K562 (cell line): ENCODE results near the gene TMPRSS6. TPM values are rescaled to one million over a fixed set of nuclear protein-coding genes. Genes with fewer than 3 reads are reported as not detected.

Experiments
- RCOR1 ChIP-seq, 2 experiments: IDR thresholded peaks; 2 replicates each; pipeline ENCODE4 v1.6.1; 2012; ENCODE audit warnings: low read depth in 2 of 2, low read length in 2 of 2, borderline replicate concordance in 1 of 2, improper control_type of control experiment in 1 of 2
- polyA plus RNA-seq, 8 experiments: library from polyadenylated mRNA; depleted of rRNA in 4 of 8; stranded (reverse) in 5 of 8; unstranded in 3 of 8; fragments of >200 nt; fragmentation: Nextera tagmentation in 2 of 8; fragmentation: Illumina TruSeq in 1 of 8; extraction: Ambion mirVana in 2 of 8; extraction: Trizol in 1 of 8; gene quantifications; 2 replicates each; pipeline versions ENCODE4 v1.2.1 to v1.2.3, GENCODE V29; 2011 to 2014; ENCODE audit warnings: inconsistent platforms in 1 of 8, missing spikeins in 1 of 8
- total RNA-seq, 7 experiments: library from RNA; depleted of rRNA in 6 of 7; stranded (reverse); fragments of >200 nt in 6 of 7; fragmentation: Illumina TruSeq in 2 of 7; extraction: Trizol in 2 of 7; gene quantifications; 2 replicates each; pipeline versions ENCODE4 v1.2.1 to v1.2.3, GENCODE V29; 2011 to 2021; ENCODE audit warnings: low replicate concordance in 1 of 7
- TF ChIP-seq, protein P1 (sequence below): fragments of 250-450 bp; sonication (Bioruptor Pico); IDR thresholded peaks from 2 replicates; pipeline ENCODE4 v1.5.0; 2022; ENCODE audit warnings: mild to moderate bottlenecking
- TF ChIP-seq, protein P2 (sequence below): fragments of 250-450 bp; sonication (Bioruptor Pico); IDR thresholded peaks from 2 replicates; pipeline ENCODE4 v1.8.0; 2021; ENCODE audit warnings: moderate library complexity, mild to moderate bottlenecking, inconsistent platforms
- TF ChIP-seq, protein P3 (sequence below): fragments of 450-650 bp; IDR thresholded peaks from 2 replicates; pipeline ENCODE4 v1.6.1; 2017; ENCODE audit warnings: antibody characterized with exemption

TMPRSS6 gene
- total and polyA plus RNA-seq, 9 of the 15 experiments (the other 6 are each of a cell fraction or from before 2014, with no cell fraction given): 0.03 TPM; not detected in 8

DNA sequence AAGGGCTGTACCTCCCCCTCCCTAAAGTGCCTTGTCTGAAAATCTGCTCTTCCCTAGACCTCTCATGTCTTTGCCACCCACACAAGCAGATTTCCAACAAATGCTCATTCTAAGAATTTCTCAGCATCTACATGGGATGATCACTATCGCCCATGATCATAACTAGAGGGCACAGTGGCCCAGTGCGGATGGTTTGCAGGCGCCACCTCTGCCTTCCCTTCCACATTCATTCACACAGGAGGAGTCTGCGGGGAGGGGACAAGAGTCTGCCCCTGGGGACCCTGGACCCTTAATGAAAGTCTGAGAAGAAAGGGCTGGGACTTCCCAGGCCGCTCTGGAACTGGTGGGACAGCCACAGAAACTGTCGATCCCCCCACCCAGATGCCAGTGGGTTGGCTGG, 29.1 kb downstream of the TMPRSS6 start (continued):
- TF ChIP-seq, protein P1, sequence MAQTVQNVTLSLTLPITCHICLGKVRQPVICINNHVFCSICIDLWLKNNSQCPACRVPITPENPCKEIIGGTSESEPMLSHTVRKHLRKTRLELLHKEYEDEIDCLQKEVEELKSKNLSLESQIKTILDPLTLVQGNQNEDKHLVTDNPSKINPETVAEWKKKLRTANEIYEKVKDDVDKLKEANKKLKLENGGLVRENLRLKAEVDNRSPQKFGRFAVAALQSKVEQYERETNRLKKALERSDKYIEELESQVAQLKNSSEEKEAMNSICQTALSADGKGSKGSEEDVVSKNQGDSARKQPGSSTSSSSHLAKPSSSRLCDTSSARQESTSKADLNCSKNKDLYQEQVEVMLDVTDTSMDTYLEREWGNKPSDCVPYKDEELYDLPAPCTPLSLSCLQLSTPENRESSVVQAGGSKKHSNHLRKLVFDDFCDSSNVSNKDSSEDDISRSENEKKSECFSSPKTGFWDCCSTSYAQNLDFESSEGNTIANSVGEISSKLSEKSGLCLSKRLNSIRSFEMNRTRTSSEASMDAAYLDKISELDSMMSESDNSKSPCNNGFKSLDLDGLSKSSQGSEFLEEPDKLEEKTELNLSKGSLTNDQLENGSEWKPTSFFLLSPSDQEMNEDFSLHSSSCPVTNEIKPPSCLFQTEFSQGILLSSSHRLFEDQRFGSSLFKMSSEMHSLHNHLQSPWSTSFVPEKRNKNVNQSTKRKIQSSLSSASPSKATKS (CRISPR knock-in tag): no peak
- TF ChIP-seq, protein P2, sequence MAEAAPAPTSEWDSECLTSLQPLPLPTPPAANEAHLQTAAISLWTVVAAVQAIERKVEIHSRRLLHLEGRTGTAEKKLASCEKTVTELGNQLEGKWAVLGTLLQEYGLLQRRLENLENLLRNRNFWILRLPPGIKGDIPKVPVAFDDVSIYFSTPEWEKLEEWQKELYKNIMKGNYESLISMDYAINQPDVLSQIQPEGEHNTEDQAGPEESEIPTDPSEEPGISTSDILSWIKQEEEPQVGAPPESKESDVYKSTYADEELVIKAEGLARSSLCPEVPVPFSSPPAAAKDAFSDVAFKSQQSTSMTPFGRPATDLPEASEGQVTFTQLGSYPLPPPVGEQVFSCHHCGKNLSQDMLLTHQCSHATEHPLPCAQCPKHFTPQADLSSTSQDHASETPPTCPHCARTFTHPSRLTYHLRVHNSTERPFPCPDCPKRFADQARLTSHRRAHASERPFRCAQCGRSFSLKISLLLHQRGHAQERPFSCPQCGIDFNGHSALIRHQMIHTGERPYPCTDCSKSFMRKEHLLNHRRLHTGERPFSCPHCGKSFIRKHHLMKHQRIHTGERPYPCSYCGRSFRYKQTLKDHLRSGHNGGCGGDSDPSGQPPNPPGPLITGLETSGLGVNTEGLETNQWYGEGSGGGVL (CRISPR knock-in tag): no peak
- TF ChIP-seq RCOR1 (IDR thresholded peaks at IDR 0.05; ENCODE audit: borderline replicate concordance in 1 of 2, low read depth in 2 of 2, low read length in 2 of 2): no peak
- TF ChIP-seq, protein P3, sequence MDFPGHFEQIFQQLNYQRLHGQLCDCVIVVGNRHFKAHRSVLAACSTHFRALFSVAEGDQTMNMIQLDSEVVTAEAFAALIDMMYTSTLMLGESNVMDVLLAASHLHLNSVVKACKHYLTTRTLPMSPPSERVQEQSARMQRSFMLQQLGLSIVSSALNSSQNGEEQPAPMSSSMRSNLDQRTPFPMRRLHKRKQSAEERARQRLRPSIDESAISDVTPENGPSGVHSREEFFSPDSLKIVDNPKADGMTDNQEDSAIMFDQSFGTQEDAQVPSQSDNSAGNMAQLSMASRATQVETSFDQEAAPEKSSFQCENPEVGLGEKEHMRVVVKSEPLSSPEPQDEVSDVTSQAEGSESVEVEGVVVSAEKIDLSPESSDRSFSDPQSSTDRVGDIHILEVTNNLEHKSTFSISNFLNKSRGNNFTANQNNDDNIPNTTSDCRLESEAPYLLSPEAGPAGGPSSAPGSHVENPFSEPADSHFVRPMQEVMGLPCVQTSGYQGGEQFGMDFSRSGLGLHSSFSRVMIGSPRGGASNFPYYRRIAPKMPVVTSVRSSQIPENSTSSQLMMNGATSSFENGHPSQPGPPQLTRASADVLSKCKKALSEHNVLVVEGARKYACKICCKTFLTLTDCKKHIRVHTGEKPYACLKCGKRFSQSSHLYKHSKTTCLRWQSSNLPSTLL: no peak
- TF ChIP-seq, all 486 proteins: peak for 0
